Measurements from ENCODE around the gene EXOC4. TPM values are rescaled to one million over a fixed set of nuclear protein-coding genes. Genes with fewer than 3 reads are reported as not detected.

Gene EXOC4
- polyA plus RNA-seq, 1 experiment, result 45.9 TPM

- POLR2A ChIA-PET, result no interaction called here
Measured at GRCh38 chr7:133795068-133795665, 542.3 kb downstream of the EXOC4 start.

GRCh38 chr7:133796782-133797745, 544.2 kb downstream of the EXOC4 start:
- no peak for DNase-seq (ENCODE audit: low read depth)
- TF ChIP-seq CTCF (IDR thresholded peaks at IDR 0.05; ENCODE audit: insufficient read depth, low read depth, low read length), result no peak
- ChIA-PET CTCF (interaction anchor here (0.7 to 2.1 kb wide), 3 partner anchors 9 to 32 kb away, joined by 3 to 6 read pairs (median 3); no protein-coding TSS in a partner anchor), POLR2A (no interaction called here)
- Histone ChIP-seq H3K4me3 (ENCODE audit: low read depth, low read length) (no peak overlapping the region), H3K27me3 (ENCODE audit: control insufficient read depth, insufficient read depth, low read length) (no peaks in the 10 kb centered on the region), H3K36me3 (ENCODE audit: control insufficient read depth, insufficient read depth, low read length) (no peaks in the 10 kb centered on the region; the same call in 1 of the 2 replicates)

More at GRCh38 chr7:133795068-133795665, 542.3 kb downstream of the EXOC4 start:
- Histone ChIP-seq H3K27me3 (ENCODE audit: control insufficient read depth, insufficient read depth, low read length) (no peaks in the 10 kb centered on the region), H3K4me3 (ENCODE audit: low read depth, low read length) (no peak overlapping the region), H3K36me3 (ENCODE audit: control insufficient read depth, insufficient read depth, low read length) (no peaks in the 10 kb centered on the region; the same call in 1 of the 2 replicates)
- no peak for TF ChIP-seq CTCF (IDR thresholded peaks at IDR 0.05; ENCODE audit: insufficient read depth, low read depth, low read length)
- CTCF ChIA-PET, result no interaction called here
- DNase-seq (ENCODE audit: low read depth), result no peak

- TF ChIP-seq CTCF (IDR thresholded peaks at IDR 0.05; ENCODE audit: insufficient read depth, low read depth, low read length), result no peak
- Histone ChIP-seq H3K36me3 (ENCODE audit: control insufficient read depth, insufficient read depth, low read length) (no peaks in the 10 kb centered on the region; the same call in 1 of the 2 replicates), H3K4me3 (ENCODE audit: low read depth, low read length) (no peak overlapping the region), H3K27me3 (ENCODE audit: control insufficient read depth, insufficient read depth, low read length) (no peaks in the 10 kb centered on the region)
- POLR2A ChIA-PET, result no interaction called here
- DNase-seq (ENCODE audit: low read depth), result no peak
- CTCF ChIA-PET, result interaction anchor here (0.7 to 2.1 kb wide), 4 partner anchors 9 to 56 kb away, joined by 3 to 6 read pairs (median 3); no protein-coding TSS in a partner anchor
Measured at GRCh38 chr7:133797818-133798520, 545.1 kb downstream of the EXOC4 start.

- ChIA-PET POLR2A (no interaction called here), CTCF (no interaction called here)
- no peak for DNase-seq (ENCODE audit: low read depth)
- no peak for TF ChIP-seq CTCF (IDR thresholded peaks at IDR 0.05; ENCODE audit: insufficient read depth, low read depth, low read length)
- H3K27me3 ChIP-seq (ENCODE audit: control insufficient read depth, insufficient read depth, low read length), result no peaks in the 10 kb centered on the region
- H3K36me3 ChIP-seq (ENCODE audit: control insufficient read depth, insufficient read depth, low read length), result no peaks in the 10 kb centered on the region
- no peak overlapping the region for H3K4me3 ChIP-seq (ENCODE audit: low read depth, low read length)
Measured at GRCh38 chr7:133801341-133801740, 548.5 kb downstream of the EXOC4 start.

- ChIA-PET CTCF (no interaction called here), POLR2A (no interaction called here)
- TF ChIP-seq CTCF (IDR thresholded peaks at IDR 0.05; ENCODE audit: insufficient read depth, low read depth, low read length), result no peak
- Histone ChIP-seq H3K4me3 (ENCODE audit: low read depth, low read length) (no peak overlapping the region), H3K27me3 (ENCODE audit: control insufficient read depth, insufficient read depth, low read length) (no peaks in the 10 kb centered on the region), H3K36me3 (ENCODE audit: control insufficient read depth, insufficient read depth, low read length) (no peaks in the 10 kb centered on the region)
- no peak for DNase-seq (ENCODE audit: low read depth)
Measured at GRCh38 chr7:133804127-133804526, 551.2 kb downstream of the EXOC4 start.
